AML-193 (cell line): ENCODE measurements around the gene VTN.

ENCODE experiments used
- DNase-seq, 2 experiments: peaks; one replicate each; lab custom pipeline; 2025; lab: John Stamatoyannopoulos, UW

The VTN gene

DNA sequence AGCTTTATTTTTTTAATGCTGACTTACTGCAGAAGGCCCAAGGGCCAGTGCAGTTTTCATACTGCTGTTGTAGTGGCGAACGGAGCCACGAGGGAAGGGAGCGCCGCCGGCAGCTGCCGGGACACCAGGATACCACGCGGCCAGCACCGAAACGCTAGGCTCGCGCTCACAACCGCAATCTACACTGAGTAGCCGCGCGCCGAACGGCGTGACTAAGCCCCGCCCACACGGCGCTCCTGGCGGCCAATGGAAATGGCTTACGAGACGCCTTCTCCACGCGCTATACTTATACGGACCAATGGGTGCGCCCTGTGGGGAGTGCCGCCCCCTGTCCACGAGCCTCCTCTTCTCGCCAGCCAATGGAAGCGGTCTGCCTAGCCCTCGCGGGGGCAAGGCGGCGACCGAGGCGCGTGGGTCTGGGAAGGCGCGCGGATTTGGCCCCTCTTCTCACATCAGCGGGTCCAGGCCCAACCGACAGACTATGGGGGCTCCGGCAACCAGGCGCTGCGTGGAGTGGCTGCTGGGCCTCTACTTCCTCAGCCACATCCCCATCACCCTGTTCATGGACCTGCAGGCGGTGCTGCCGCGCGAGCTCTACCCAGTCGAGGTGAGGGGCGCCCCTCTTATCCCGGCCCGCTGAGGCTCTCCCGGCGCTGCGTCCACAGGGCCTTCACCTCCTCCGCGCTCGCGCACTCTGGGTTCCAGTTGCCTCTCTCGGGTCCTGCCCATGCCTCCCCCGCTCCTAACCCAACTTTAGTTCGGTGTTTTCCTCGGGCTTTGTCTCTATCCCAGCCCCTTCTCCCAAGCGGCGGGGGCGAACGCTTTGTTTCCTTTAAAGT, 51.1 kb downstream of the VTN start, which contains the start of gene TMEM97:
TSS of gene TMEM97 (plus strand) at position 442 of the 839 bp plus-strand sequence. CDS start at position 482, 40 bp downstream.
- DNase-seq, result peak; percentile 99

DNA sequence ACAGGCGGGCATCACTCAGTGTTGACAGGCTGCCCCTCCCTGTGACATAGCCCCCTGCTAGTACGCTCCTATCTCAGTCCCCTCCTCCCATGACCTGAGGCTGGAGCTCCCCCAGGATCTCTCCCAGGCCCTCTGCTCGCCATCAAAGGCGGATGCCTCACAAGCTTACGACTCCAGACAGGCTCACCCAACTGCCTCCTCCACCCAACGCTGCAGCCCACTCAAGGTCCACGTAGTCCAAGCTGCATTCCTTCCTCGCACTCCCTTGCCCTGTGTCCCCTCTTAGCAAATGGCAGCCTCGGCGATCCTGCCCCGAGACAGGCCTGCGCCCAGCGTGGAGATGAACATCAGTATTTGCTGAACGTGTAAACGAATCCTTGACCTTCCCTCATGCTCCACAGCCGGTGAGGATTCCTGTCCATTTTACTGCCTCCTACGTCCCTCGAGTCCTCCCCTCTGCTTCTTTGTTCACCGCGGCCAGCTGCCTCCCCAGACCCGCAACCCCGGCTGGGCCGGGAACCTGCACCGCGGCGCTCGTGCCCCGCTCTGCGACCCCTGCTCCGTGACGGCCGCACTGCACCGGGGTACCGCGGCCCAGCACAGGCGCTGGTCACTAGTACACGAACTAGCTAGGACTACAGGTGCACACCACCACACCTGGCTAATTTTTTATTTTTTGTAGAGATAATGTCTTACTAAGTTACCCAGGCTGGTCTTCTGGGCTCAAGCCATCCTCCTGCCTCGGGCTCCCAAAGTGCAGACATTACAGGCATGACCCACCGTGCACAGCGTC, 51.9 kb downstream of the VTN start:
- DNase-seq, result no peak
